ENCODE results near the gene TSHB.

The TSHB gene

GRCh38 chr1:115060501-115060900 is 30.9 kb downstream of the TSHB start:
- H3K27me3 ChIP-seq (ENCODE audit: control insufficient read depth, low read length), result peaks cover 4% of the 10 kb centered on the region
- no peak overlapping the region for H3K4me3 ChIP-seq (ENCODE audit: low read length)
- H3F3A ChIP-seq (ENCODE audit: control insufficient read depth, insufficient read depth), result no peaks in the 10 kb centered on the region
- no peaks in the 10 kb centered on the region for H4K20me1 ChIP-seq (ENCODE audit: control insufficient read depth, insufficient read depth, low read depth, low read length)
- H3K4me2 ChIP-seq (ENCODE audit: low read length), result no peak overlapping the region
- no peaks in the 10 kb centered on the region for H3K9me3 ChIP-seq (ENCODE audit: control insufficient read depth, insufficient read depth, low read length)
- no peaks in the 10 kb centered on the region for H3K9me2 ChIP-seq (replicated peaks; ENCODE audit: control insufficient read depth, low read length)
- no peaks in the 10 kb centered on the region for H3K36me3 ChIP-seq (ENCODE audit: control insufficient read depth, low read length)
- TF ChIP-seq EZH2phosphoT487 (IDR thresholded peaks at IDR 0.05; ENCODE audit: borderline replicate concordance, low read length) (no peak), CTCF (IDR thresholded peaks at IDR 0.05; ENCODE audit: low read depth, low read length, poor library complexity, severe bottlenecking) (no peak)
- H3K79me2 ChIP-seq (ENCODE audit: control insufficient read depth, low read length), result no peaks in the 10 kb centered on the region
- H3K4me1 ChIP-seq (ENCODE audit: control insufficient read depth, low read length), result no peaks in the 10 kb centered on the region
- H3K27ac ChIP-seq (ENCODE audit: low read depth, low read length), result no peak overlapping the region

GRCh38 chr1:115062542-115063004 is 32.9 kb downstream of the TSHB start:
- H3K9me2 ChIP-seq (replicated peaks; ENCODE audit: control insufficient read depth, low read length), result no peaks in the 10 kb centered on the region
- no peak overlapping the region for H3K4me2 ChIP-seq (ENCODE audit: low read length)
- H4K20me1 ChIP-seq (ENCODE audit: control insufficient read depth, insufficient read depth, low read depth, low read length), result no peaks in the 10 kb centered on the region
- H3K9me3 ChIP-seq (ENCODE audit: control insufficient read depth, insufficient read depth, low read length), result no peaks in the 10 kb centered on the region
- no peaks in the 10 kb centered on the region for H3F3A ChIP-seq (ENCODE audit: control insufficient read depth, insufficient read depth)
- H3K27ac ChIP-seq (ENCODE audit: low read depth, low read length), result no peak overlapping the region
- TF ChIP-seq CTCF (IDR thresholded peaks at IDR 0.05; ENCODE audit: low read depth, low read length, poor library complexity, severe bottlenecking), result no peak
- no peak for TF ChIP-seq EZH2phosphoT487 (IDR thresholded peaks at IDR 0.05; ENCODE audit: borderline replicate concordance, low read length)
- no peaks in the 10 kb centered on the region for H3K4me1 ChIP-seq (ENCODE audit: control insufficient read depth, low read length)
- H3K27me3 ChIP-seq (ENCODE audit: control insufficient read depth, low read length), result peaks cover 4% of the 10 kb centered on the region
- H3K4me3 ChIP-seq (ENCODE audit: low read length), result no peak overlapping the region
- no peaks in the 10 kb centered on the region for H3K36me3 ChIP-seq (ENCODE audit: control insufficient read depth, low read length)
- no peaks in the 10 kb centered on the region for H3K79me2 ChIP-seq (ENCODE audit: control insufficient read depth, low read length)

- Histone ChIP-seq H3K27ac (ENCODE audit: low read depth, low read length) (no peak overlapping the region), H3K36me3 (ENCODE audit: control insufficient read depth, low read length) (no peaks in the 10 kb centered on the region), H3K27me3 (ENCODE audit: control insufficient read depth, low read length) (peaks cover 1% of the 10 kb centered on the region), H3K9me3 (ENCODE audit: control insufficient read depth, insufficient read depth, low read length) (no peaks in the 10 kb centered on the region), H3F3A (ENCODE audit: control insufficient read depth, insufficient read depth) (no peaks in the 10 kb centered on the region), H3K4me2 (ENCODE audit: low read length) (no peak overlapping the region), H4K20me1 (ENCODE audit: control insufficient read depth, insufficient read depth, low read depth, low read length) (no peaks in the 10 kb centered on the region), H3K4me3 (ENCODE audit: low read length) (no peak overlapping the region), H3K79me2 (ENCODE audit: control insufficient read depth, low read length) (no peaks in the 10 kb centered on the region), H3K9me2 (replicated peaks; ENCODE audit: control insufficient read depth, low read length) (no peaks in the 10 kb centered on the region), H3K4me1 (ENCODE audit: control insufficient read depth, low read length) (no peaks in the 10 kb centered on the region)
- TF ChIP-seq EZH2phosphoT487 (IDR thresholded peaks at IDR 0.05; ENCODE audit: borderline replicate concordance, low read length), result no peak
- TF ChIP-seq CTCF (IDR thresholded peaks at IDR 0.05; ENCODE audit: low read depth, low read length, poor library complexity, severe bottlenecking), result no peak
Measured at GRCh38 chr1:115063228-115063901, 33.7 kb downstream of the TSHB start.

All from DOHH2 (cell line).